ENCODE measurements around the gene LTB4R2.

DNA sequence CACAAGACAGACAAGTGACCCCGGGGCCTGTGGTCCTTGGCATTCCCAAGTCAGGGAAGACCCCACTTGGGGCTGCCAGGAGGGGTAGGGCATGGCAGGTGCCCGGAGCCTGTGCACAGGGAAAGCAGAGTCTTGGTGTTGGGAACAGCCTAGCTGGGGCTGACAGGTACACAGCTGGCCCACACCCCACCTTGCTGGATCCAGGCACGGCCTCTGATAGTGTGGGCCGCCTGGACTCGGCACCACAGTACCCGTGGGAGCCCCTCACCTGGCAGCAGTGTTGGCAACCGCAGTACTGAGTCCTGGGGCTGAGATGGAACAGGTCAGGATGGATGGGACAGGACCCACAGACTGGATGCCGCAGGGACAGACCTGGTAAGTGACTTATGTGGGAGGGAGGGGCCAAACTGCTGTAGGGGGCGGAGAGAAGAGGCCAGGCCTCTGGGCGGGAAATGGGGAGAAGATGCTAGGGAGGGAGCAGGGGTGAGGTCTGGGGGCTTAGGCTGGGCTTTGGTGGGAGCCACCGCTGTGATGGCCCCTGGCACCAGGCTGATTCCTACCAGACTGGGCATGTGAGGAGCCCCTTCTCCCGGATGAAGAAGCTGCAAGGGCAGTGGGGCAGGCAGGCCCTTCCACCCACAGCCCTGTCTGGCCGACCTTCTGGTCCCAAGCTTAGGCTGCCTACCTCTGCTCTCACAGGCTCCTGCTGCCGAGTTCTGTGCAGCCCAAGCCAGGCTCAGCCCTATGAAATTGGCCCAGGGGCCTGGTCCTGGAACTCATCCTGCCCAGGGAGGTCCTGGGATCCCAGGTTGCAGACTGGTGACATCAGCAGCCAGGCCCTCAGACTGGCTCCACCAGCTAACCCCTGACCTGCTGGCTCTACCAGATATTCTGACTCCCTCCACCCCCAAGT, 46.9 kb upstream of the LTB4R2 start, which contains the start of gene TGM1:
- TF ChIP-seq POLR2AphosphoS5 (IDR thresholded peaks at IDR 0.05; ENCODE audit: low read depth, low read length), result no peak
- TF ChIP-seq SP4 (IDR thresholded peaks at IDR 0.05; ENCODE audit: low read length), result no peak
- TF ChIP-seq, protein P1, sequence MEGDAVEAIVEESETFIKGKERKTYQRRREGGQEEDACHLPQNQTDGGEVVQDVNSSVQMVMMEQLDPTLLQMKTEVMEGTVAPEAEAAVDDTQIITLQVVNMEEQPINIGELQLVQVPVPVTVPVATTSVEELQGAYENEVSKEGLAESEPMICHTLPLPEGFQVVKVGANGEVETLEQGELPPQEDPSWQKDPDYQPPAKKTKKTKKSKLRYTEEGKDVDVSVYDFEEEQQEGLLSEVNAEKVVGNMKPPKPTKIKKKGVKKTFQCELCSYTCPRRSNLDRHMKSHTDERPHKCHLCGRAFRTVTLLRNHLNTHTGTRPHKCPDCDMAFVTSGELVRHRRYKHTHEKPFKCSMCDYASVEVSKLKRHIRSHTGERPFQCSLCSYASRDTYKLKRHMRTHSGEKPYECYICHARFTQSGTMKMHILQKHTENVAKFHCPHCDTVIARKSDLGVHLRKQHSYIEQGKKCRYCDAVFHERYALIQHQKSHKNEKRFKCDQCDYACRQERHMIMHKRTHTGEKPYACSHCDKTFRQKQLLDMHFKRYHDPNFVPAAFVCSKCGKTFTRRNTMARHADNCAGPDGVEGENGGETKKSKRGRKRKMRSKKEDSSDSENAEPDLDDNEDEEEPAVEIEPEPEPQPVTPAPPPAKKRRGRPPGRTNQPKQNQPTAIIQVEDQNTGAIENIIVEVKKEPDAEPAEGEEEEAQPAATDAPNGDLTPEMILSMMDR (IDR thresholded peaks at IDR 0.05; ENCODE audit: control extremely low read depth in 1 of 3, insufficient read depth in 1 of 3, low read depth in 1 of 3, low read length in 3 of 3), result no peak
- TF ChIP-seq RAD21 (IDR thresholded peaks at IDR 0.05 in 1 of 2, conservative IDR thresholded peaks at IDR 0.05 in 1 of 2; ENCODE audit: low read depth in 2 of 2, low read length in 2 of 2), result no peak
